CD4-positive, CD25-positive, alpha-beta regulatory T cell (primary cell): ENCODE results near the gene TNFRSF9. TPM values are rescaled to one million over a fixed set of nuclear protein-coding genes. Genes with fewer than 3 reads are reported as not detected.
"Not testable (repeated sequence)": the region's sequence is repeated elsewhere in the genome, so short reads cannot be mapped to it uniquely, and the experiment has no call there.

Experiments
- ATAC-seq, 2 donors: fragments of 150-1000 bp; cut with Tn5 transposase; one replicate each; pipeline ENCODE4 v1.10.0; 2021; ENCODE audit warnings: low read depth in 2 of 2, moderate number of reproducible peaks in 2 of 2, moderate library complexity in 1 of 2
- DNase-seq, 3 donors: peaks; one replicate each; pipeline versions ENCODE4 v3.0.0 to v3.0.0-alpha.2; 2012 to 2022; ENCODE audit warnings: mixed read lengths in 1 of 3
- H3K27ac ChIP-seq: one replicate; pipeline ENCODE4 v1.7.0; 2013; ENCODE audit warnings: mild to moderate bottlenecking, low read length; ENCODE audit not compliant: insufficient read depth, poor library complexity, severe bottlenecking
- H3K27me3 ChIP-seq: one replicate; pipeline ENCODE4 v1.7.0; 2013; ENCODE audit warnings: low read length; ENCODE audit not compliant: control insufficient read depth, insufficient read depth
- H3K36me3 ChIP-seq: one replicate; pipeline ENCODE4 v1.7.0; 2013; ENCODE audit warnings: mild to moderate bottlenecking, low read length, moderate library complexity; ENCODE audit not compliant: control insufficient read depth, insufficient read depth
- H3K4me1 ChIP-seq: 2 replicates; pipeline ENCODE4 v1.7.0; 2013; ENCODE audit warnings: mild to moderate bottlenecking, low read length; ENCODE audit not compliant: insufficient read depth, control insufficient read depth, poor library complexity, severe bottlenecking
- H3K4me3 ChIP-seq: one replicate; pipeline ENCODE4 v1.7.0; 2013; ENCODE audit warnings: low read depth, mild to moderate bottlenecking, low read length, moderate library complexity
- H3K9me3 ChIP-seq, 2 experiments: 1 replicate in 1 of 2; 2 replicates in 1 of 2; pipeline ENCODE4 v1.7.0; 2013; ENCODE audit warnings: low read length in 2 of 2, mild to moderate bottlenecking in 1 of 2, moderate library complexity in 1 of 2; ENCODE audit not compliant: control insufficient read depth in 2 of 2
- H3K27ac Mint-ChIP-seq, 3 donors: one replicate each; pipeline ENCODE4 v1.8.0; 2020 to 2022; ENCODE audit warnings: mild to moderate bottlenecking in 3 of 3, mixed read lengths in 3 of 3, moderate library complexity in 2 of 3
- H3K27me3 Mint-ChIP-seq: one replicate; pipeline ENCODE4 v1.8.0; 2022; ENCODE audit warnings: mild to moderate bottlenecking, mixed read lengths
- H3K36me3 Mint-ChIP-seq: one replicate; pipeline ENCODE4 v1.8.0; 2020; ENCODE audit warnings: mixed read lengths
- H3K4me1 Mint-ChIP-seq, 4 donors: one replicate each; pipeline ENCODE4 v1.8.0; 2020 to 2022; ENCODE audit warnings: mixed read lengths in 4 of 4, mild to moderate bottlenecking in 1 of 4
- H3K4me3 Mint-ChIP-seq, 4 donors: one replicate each; pipeline ENCODE4 v1.8.0; 2020 to 2022; ENCODE audit warnings: mild to moderate bottlenecking in 4 of 4, mixed read lengths in 4 of 4, moderate library complexity in 3 of 4
- H3K9me3 Mint-ChIP-seq, 7 donors: one replicate each; pipeline ENCODE4 v1.8.0; 2020 to 2022; ENCODE audit warnings: mixed read lengths in 7 of 7, mild to moderate bottlenecking in 3 of 7, moderate library complexity in 2 of 7
- polyA plus RNA-seq, 4 donors: library from polyadenylated mRNA; unstranded; fragments of 300-500 nt; fragmentation: Illumina TruSeq; gene quantifications; one replicate each; pipeline ENCODE4 v1.2.3, GENCODE V29; 2021
- total RNA-seq: library from RNA; stranded (reverse); gene quantifications from one replicate; pipeline ENCODE4 v1.2.3, GENCODE V29; 2022

The TNFRSF9 gene
- total and polyA plus RNA-seq, 5 donors from 2014 or later, result 10.3 to 35.6 (median 30.9) TPM

DNA sequence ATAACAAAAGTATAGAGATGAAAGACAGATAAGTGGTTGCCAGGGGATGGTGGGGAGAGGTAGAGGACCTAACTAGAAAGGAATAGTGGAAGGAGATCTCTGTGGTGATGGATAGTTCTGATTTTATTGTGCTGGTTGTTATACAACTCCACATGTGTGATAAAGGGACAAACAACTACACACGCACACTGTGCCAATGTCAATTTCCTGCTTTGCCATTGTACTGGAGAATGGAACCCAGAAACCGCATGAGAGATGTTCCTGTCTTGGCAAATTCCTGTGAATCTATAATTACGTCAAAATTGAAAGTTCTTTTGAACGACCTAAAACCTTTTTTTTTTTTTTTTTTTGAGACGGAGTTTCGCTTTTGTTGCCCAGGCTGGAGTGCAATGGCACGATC lies 11.0 kb downstream of the TNFRSF9 start:
- no peaks in the 10 kb centered on the region for H3K36me3 Mint-ChIP-seq

DNA sequence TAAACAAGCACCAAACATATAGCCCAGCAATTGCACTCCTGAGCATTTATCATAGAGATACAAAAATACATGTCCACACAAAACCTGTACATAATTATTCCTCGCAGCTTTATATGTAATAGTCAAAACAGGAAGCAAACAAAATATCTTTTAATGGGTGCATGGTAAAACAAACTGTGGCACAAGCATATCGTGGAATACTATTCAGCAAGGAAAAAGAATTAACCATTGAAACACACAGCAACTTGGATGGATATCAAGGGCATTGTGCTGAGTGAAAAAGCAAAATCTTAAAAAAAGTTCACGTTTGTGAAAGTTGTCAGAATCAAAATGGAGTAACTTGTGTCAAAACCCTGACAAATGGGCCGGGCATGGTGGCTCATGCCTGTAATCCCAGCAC lies 12.4 kb downstream of the TNFRSF9 start:
- DNase-seq (no peak), ATAC-seq (no peak)
- no peak overlapping the region for H3K4me3 ChIP-seq
- H3K27ac Mint-ChIP-seq, result peak overlapping the region in 1 of 3 donors; percentile 80
- H3K9me3 Mint-ChIP-seq, result no peaks in the 10 kb centered on the region
- no peaks in the 10 kb centered on the region for H3K27me3 Mint-ChIP-seq
- no peaks in the 10 kb centered on the region for H3K36me3 Mint-ChIP-seq
- peaks cover 33% of the 10 kb centered on the region for H3K4me1 ChIP-seq
- H3K27ac ChIP-seq, result no peak overlapping the region
- H3K4me3 Mint-ChIP-seq, result peak overlapping the region in 2 of 4 donors; percentile 10 to 12
- H3K27me3 ChIP-seq, result no peaks in the 10 kb centered on the region
- H3K9me3 ChIP-seq, result no peaks in the 10 kb centered on the region
- H3K36me3 ChIP-seq, result no peaks in the 10 kb centered on the region
- H3K4me1 Mint-ChIP-seq, result peaks cover 13 to 39% (median 31%) of the 10 kb centered on the region in 4 donors

More for the DNA sequence above, 11.0 kb downstream of the TNFRSF9 start:
- Histone ChIP-seq H3K27ac (peak overlapping the region; percentile 83), H3K36me3 (no peaks in the 10 kb centered on the region), H3K27me3 (no peaks in the 10 kb centered on the region), H3K4me1 (peaks cover 33% of the 10 kb centered on the region), H3K9me3 (no peaks in the 10 kb centered on the region), H3K4me3 (peak overlapping the region; percentile 81)
- Mint-ChIP-seq H3K27ac (peak overlapping the region; percentile 79 to 87 (median 86)), H3K4me1 (peaks cover 13 to 40% (median 31%) of the 10 kb centered on the region in 4 donors), H3K27me3 (no peaks in the 10 kb centered on the region), H3K9me3 (no peaks in the 10 kb centered on the region), H3K4me3 (peak overlapping the region; percentile 59 to 88 (median 81))
- ATAC-seq, result peak in 1 of 2 donors; percentile 23
- DNase-seq, result peak in 2 of 3 donors; percentile 17 to 48

DNA sequence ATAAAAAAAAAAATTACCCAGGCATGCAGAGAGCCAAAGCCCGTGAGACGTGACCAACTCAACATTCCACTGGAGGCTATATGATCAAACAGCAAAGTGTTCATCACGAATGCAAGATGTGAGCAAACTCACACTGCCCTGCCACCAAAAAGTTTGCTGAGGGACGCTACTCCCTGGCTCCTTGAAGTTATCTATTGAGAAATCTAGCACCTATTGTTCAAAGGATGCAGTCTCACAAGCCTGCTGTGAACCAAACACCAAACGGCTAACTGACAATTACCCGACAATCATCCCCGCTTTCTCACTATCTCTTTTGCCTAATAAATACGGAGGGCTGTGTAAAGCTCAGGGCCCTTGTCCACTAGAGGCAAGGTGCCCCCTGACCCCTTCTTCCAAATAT lies 13.6 kb downstream of the TNFRSF9 start:
- not testable (repeated sequence) for DNase-seq, H3K9me3 Mint-ChIP-seq, H3K27ac Mint-ChIP-seq, H3K27me3 ChIP-seq, ATAC-seq, H3K36me3 Mint-ChIP-seq, H3K4me3 Mint-ChIP-seq, H3K4me3 ChIP-seq, H3K9me3 ChIP-seq, H3K27me3 Mint-ChIP-seq, H3K36me3 ChIP-seq, H3K27ac ChIP-seq
- H3K4me1 ChIP-seq, result peaks cover 33% of the 10 kb centered on the region
- H3K4me1 Mint-ChIP-seq, result peaks cover 16 to 35% (median 27%) of the 10 kb centered on the region in 4 donors

DNA sequence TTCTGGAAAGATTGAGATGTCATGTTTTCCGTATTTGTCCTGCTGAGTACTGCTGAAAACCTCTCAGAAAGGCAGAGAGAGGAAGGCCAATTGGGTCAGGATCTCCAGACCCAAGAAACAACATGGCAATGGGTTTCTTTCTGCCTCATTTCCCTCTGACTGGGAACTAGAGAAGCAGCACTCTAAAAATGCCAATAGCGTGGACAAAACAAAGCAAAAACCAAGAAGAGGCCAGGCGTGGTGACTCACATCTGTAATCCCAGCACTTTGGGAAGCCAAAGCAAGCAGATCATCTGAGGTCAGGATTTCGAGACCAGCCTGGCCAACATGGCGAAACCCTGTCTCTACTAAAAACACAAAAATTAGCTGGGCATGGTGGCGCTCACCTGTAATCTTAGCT lies 18.3 kb downstream of the TNFRSF9 start:
- H3K4me3 ChIP-seq, result no peak overlapping the region
- H3K36me3 ChIP-seq, result no peaks in the 10 kb centered on the region
- DNase-seq, result no peak
- H3K36me3 Mint-ChIP-seq, result peaks cover 3% of the 10 kb centered on the region
- H3K27me3 ChIP-seq, result no peaks in the 10 kb centered on the region
- H3K27ac ChIP-seq, result no peak overlapping the region
- peak overlapping the region in 2 of 3 donors; percentile 5 to 7 for H3K27ac Mint-ChIP-seq
- H3K9me3 ChIP-seq, result no peaks in the 10 kb centered on the region
- no peaks in the 10 kb centered on the region for H3K4me1 ChIP-seq
- ATAC-seq, result no peak
- no peaks in the 10 kb centered on the region for H3K27me3 Mint-ChIP-seq
- H3K4me1 Mint-ChIP-seq, result peaks cover 8 to 15% (median 13%) of the 10 kb centered on the region in 4 donors
- no peaks in the 10 kb centered on the region for H3K9me3 Mint-ChIP-seq
- no peak overlapping the region for H3K4me3 Mint-ChIP-seq

DNA sequence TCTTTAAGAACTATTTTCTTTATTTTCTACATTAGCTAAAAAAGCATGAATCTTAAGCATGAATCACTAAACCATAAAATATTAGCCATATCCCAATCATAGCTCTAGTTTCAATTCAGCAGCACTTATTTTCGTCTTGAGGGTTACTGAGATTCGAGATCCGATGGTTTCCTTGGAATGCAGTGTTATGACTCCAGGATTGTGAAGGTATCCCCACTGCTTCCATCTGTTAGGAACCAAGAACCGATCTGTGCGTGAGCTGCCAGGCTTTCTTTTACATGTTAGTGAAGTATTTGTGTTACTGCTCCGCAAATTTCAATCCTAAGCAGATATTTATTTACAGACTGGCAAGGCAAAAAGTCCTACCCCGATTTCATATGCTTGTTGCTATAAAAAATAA lies 18.8 kb downstream of the TNFRSF9 start:
- peaks cover 3% of the 10 kb centered on the region for H3K36me3 Mint-ChIP-seq
- H3K9me3 Mint-ChIP-seq, result no peaks in the 10 kb centered on the region
- no peaks in the 10 kb centered on the region for H3K9me3 ChIP-seq
- no peaks in the 10 kb centered on the region for H3K36me3 ChIP-seq
- no peaks in the 10 kb centered on the region for H3K27me3 ChIP-seq
- no peaks in the 10 kb centered on the region for H3K27me3 Mint-ChIP-seq
- ATAC-seq (no peak), DNase-seq (no peak)
- no peak overlapping the region for H3K27ac ChIP-seq
- H3K4me3 ChIP-seq, result no peak overlapping the region
- H3K4me1 ChIP-seq, result no peaks in the 10 kb centered on the region
- H3K4me1 Mint-ChIP-seq, result peaks cover 8 to 15% (median 13%) of the 10 kb centered on the region in 4 donors
- H3K27ac Mint-ChIP-seq, result peak overlapping the region in 1 of 3 donors; percentile 7
- H3K4me3 Mint-ChIP-seq, result no peak overlapping the region

DNA sequence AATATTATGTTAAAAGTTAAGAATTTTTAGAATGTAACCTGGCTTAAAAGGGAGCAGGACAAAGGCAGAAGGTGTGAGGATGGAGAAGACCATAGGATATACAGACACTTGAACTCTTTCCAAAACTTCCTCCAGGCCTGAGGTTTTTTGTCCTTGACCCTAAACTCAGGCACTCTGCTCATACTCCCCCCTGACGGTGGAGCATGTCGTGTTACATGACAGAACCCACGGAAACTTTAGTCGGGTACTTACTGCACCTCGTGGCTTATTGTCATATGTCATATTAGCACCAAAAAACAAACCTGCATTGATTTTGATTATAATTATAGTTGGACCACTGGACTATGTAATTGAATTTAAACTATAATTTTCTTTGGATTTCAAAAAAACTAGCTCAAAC lies 20.8 kb downstream of the TNFRSF9 start:
- H3K9me3 ChIP-seq, result no peaks in the 10 kb centered on the region
- H3K4me1 ChIP-seq, result peaks cover 6% of the 10 kb centered on the region
- Mint-ChIP-seq H3K9me3 (no peaks in the 10 kb centered on the region), H3K4me1 (peaks cover 15 to 25% (median 21%) of the 10 kb centered on the region in 4 donors), H3K4me3 (no peak overlapping the region), H3K27ac (no peak overlapping the region), H3K27me3 (no peaks in the 10 kb centered on the region), H3K36me3 (peaks cover 3% of the 10 kb centered on the region)
- ATAC-seq (no peak), DNase-seq (no peak)
- H3K27me3 ChIP-seq, result no peaks in the 10 kb centered on the region
- no peak overlapping the region for H3K27ac ChIP-seq
- no peaks in the 10 kb centered on the region for H3K36me3 ChIP-seq
- H3K4me3 ChIP-seq, result no peak overlapping the region

DNA sequence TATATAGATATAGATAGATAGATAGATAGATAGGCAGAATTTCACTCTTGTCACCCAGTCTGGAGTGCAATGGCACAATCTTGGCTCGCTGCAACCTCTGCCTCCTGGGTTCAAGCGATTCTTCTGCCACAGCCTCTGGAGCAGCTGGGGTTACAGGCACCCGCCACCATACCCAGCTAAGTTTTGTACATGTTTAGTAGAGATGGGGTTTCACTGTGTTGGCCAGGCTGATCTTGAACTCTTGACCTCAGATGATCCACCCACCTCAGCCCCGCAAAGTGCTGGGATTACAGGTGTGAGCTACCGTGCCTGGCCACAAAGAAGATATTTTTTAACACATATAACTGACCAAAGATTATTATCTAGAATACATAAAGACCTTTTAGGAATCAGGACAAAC lies 22.7 kb downstream of the TNFRSF9 start:
- not testable (repeated sequence) for H3K9me3 Mint-ChIP-seq

DNA sequence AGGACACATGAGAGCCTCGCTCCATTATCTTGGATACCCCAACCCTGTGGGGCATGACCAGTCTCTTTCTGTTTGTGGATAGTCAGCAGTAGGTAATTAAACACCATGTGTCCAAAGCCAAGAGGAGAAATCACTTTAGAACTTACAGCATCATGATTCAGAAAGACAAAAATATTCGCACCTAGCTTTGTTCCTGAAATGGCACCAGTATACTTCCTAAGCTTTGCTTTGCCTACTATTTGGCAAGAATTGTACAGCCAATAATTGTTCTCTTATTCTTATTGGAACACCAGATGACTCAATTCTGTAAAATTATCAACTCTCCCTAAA lies 24.2 kb downstream of the TNFRSF9 start:
- no peak overlapping the region for H3K27ac ChIP-seq
- Mint-ChIP-seq H3K9me3 (no peaks in the 10 kb centered on the region), H3K27ac (peak overlapping the region in 1 of 3 donors; percentile 52), H3K4me1 (peaks cover 15 to 46% (median 26%) of the 10 kb centered on the region in 4 donors), H3K36me3 (no peaks in the 10 kb centered on the region), H3K27me3 (no peaks in the 10 kb centered on the region), H3K4me3 (peak overlapping the region in 1 of 4 donors; percentile 34)
- DNase-seq (no peak), ATAC-seq (no peak)
- peaks cover 9% of the 10 kb centered on the region for H3K4me1 ChIP-seq
- no peaks in the 10 kb centered on the region for H3K36me3 ChIP-seq
- H3K27me3 ChIP-seq, result no peaks in the 10 kb centered on the region
- H3K9me3 ChIP-seq, result no peaks in the 10 kb centered on the region
- no peak overlapping the region for H3K4me3 ChIP-seq

More for the DNA sequence above, 22.7 kb downstream of the TNFRSF9 start:
- not testable (repeated sequence) for H3K36me3 ChIP-seq, H3K27ac ChIP-seq, H3K27me3 ChIP-seq, DNase-seq, H3K36me3 Mint-ChIP-seq, H3K4me1 ChIP-seq, ATAC-seq, H3K4me3 ChIP-seq, H3K4me3 Mint-ChIP-seq, H3K27me3 Mint-ChIP-seq, H3K27ac Mint-ChIP-seq, H3K9me3 ChIP-seq
- peaks cover 19 to 35% (median 27%) of the 10 kb centered on the region in 4 donors for H3K4me1 Mint-ChIP-seq
